SU-DHL-6 (cell line): ENCODE results near the gene PDZK1.

Experiments used
- EZH2phosphoT487 ChIP-seq: fragments of 200-600 bp; sonication (generic), shearing (Covaris generic); conservative IDR thresholded peaks from 2 replicates; pipeline ENCODE4 v1.6.1; 2018; ENCODE audit warnings: mild to moderate bottlenecking, antibody characterized with exemption, low read length, moderate library complexity, mixed read lengths
- TF ChIP-seq, protein P1 (sequence below): fragments of 200-600 bp; sonication (generic); IDR thresholded peaks from one replicate; pipeline ENCODE4 v1.5.1; 2017; ENCODE audit warnings: antibody characterized with exemption, mild to moderate bottlenecking, low read length, moderate library complexity; ENCODE audit not compliant: insufficient read depth, poor library complexity, severe bottlenecking

DNA sequence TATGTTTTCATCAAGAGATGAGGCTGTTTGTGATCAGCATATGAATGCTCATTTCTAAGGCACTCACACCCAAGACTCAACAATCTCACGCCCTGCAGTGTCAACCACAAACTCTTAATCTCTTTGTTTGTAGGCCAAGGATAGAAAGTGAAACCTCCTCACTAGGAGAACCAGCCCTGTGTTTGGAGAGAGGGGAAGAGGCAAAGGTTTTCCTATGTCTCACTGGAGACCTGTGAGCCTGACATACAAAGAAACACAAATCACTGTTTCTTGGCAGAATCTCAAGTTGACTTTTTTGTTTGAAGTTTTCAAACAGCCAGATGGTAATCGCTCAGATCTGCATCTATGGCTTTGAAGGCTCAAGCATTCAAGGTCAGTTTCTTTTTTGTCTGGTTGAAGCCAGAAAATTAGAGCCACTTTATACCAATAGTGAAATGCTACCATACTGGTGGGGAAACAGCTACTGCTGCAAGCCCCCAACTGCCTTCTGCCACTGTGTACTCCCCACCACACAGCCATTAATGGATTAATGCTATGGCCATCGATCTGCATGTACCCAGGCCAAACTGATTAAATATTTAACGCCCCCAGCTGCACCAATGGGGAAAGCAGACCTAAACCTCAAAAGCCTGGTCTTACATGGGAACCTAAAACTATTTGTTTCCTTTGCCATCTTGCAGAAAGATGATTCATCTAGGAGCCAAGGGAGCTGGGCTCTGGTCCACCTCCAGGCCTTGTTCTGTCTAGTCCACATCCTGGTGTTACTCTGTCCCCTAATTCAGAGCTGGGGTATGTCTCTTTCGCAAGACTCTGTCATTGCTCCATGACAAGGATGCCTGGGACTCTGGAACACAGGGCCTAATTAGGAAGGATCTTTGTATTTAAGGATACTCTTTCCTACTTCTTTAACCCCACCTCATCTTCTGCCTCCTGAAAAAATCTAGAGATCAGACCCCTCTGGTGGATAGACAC, 16.3 kb downstream of the PDZK1 start:
- TF ChIP-seq, protein P1, sequence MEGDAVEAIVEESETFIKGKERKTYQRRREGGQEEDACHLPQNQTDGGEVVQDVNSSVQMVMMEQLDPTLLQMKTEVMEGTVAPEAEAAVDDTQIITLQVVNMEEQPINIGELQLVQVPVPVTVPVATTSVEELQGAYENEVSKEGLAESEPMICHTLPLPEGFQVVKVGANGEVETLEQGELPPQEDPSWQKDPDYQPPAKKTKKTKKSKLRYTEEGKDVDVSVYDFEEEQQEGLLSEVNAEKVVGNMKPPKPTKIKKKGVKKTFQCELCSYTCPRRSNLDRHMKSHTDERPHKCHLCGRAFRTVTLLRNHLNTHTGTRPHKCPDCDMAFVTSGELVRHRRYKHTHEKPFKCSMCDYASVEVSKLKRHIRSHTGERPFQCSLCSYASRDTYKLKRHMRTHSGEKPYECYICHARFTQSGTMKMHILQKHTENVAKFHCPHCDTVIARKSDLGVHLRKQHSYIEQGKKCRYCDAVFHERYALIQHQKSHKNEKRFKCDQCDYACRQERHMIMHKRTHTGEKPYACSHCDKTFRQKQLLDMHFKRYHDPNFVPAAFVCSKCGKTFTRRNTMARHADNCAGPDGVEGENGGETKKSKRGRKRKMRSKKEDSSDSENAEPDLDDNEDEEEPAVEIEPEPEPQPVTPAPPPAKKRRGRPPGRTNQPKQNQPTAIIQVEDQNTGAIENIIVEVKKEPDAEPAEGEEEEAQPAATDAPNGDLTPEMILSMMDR = no peak
- TF ChIP-seq EZH2phosphoT487 = no peak
